ENCODE measurements around the gene MIOS.

The MIOS gene

GRCh38 chr7:7583731-7584130 is 17.0 kb downstream of the MIOS start:
- DNase-seq (ENCODE audit: low read depth), result no peak

DNA sequence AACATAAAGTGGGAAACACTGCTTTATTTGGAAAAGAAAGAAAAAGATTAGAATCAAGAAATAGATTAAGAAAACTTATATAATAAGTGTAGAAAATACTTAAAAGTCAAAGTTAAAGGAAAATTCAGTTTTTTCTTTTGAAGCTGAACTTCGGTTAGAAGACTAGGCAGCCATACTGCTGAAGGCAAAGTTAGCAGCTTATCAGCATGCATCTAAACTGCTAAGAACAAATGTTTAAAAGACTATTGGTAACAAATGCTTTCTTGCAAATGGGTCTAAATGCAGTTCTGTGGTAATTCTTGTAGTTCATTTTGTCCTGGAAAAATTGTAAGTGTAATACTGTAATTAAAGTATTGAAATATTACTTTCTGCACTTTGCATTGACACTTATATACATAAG is 18.0 kb downstream of the MIOS start:
- no peak for DNase-seq (ENCODE audit: low read depth)

GRCh38 chr7:7585241-7585928 is 18.7 kb downstream of the MIOS start:
- no peak for DNase-seq (ENCODE audit: low read depth)

GRCh38 chr7:7595451-7595850 is 28.8 kb downstream of the MIOS start:
- no peak for DNase-seq (ENCODE audit: low read depth)

DNA sequence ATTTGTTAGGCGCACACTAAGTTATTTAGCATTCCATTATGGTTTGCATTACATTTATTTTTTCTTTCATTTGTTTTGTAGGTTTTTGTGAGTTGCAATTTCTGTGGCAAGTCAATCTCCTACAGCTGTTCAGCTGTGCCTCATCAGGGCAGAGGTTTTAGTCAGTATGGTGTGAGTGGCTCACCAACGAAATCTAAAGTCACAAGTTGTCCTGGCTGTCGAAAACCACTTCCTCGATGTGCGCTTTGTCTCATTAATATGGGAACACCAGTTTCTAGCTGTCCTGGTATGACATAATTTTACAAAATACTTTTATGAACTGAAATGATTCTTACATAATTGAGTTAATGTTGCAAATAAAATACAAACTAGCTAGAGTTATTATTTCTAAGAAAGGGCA is 29.5 kb downstream of the MIOS start:
- no peak for DNase-seq (ENCODE audit: low read depth)

DNA sequence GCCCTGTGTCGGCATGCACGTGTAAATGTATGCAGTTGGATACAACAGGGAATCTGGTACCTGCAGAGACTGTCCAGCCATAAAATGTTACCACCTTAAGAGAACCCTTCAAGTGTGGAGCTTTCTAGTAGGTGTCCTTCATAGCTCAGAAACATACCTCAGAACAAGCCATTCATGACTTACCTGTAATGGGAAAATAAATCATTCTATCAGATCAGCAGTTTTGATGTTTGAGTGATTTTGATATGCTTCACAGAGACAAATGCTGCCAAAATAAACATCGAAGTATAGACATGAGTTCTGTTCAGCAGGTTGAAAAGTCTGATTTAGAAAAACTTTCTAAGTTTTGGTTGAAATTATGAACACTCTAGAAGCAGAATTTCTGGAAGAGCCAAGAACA is 40.3 kb downstream of the MIOS start:
- no peak for DNase-seq (ENCODE audit: low read depth)

- DNase-seq (ENCODE audit: low read depth), result no peak
Measured at GRCh38 chr7:7609330-7609729, 42.6 kb downstream of the MIOS start.

- DNase-seq (ENCODE audit: low read depth), result no peak
Measured at GRCh38 chr7:7612519-7612918, 45.8 kb downstream of the MIOS start.

- no peak for DNase-seq (ENCODE audit: low read depth)
Measured at GRCh38 chr7:7613210-7613609, 46.5 kb downstream of the MIOS start.

DNA sequence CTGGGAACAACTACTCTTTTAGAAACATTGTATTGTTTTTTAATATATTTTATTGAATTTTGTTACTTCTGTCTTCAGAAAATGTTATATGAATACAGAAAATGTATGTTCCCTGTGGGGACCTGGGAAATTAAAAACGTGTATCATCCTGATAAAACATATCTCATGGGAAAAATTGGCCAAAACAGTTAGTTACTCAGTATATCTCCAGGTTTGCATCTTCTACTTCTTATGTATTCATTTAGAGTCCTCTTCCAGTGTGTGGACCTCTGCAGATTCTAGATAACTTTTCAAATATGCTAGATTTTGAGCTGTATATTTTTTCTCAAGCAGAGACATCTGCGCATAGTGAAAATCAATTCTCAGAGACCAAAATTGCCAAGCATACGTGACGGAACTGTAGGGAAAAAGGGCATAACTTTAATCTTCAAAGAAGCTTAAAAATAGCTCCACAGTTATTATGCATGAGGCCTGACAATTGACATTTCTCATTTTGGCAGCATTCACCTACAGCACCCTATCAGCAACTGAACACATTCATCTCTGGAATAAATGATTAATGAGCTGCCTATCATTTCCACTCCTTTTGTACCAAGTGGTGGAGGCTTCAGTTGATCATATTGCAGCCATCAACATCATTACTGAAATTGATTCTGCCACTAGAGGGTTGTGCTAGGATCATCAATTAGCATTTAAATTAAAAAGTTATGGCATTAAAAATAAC is 47.5 kb downstream of the MIOS start:
- no peak for DNase-seq (ENCODE audit: low read depth)

GRCh38 chr7:7617550-7617949 is 50.9 kb downstream of the MIOS start:
- no peak for DNase-seq (ENCODE audit: low read depth)

DNA sequence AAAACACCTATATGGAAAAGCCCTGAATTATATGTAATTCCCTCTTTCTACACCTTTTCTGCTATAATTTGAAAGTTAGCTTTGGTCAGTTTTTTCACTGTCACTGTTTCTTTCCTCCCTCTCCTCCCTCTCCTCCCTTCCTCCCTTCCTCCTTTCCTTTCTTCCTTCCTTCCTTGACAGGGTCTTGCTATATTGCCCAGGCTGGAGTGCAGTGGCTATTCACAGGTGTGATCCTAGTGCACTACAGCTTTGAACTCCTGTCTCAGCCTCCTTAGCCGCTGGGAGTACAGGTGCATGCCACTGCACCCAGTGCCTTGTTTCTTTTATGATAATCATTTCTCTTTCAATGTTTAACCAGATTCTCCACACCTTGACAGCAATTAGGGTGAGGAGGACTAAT is 51.7 kb downstream of the MIOS start:
- DNase-seq (ENCODE audit: low read depth), result no peak

GRCh38 chr7:7620236-7620635 is 53.6 kb downstream of the MIOS start:
- no peak for DNase-seq (ENCODE audit: low read depth)

DNA sequence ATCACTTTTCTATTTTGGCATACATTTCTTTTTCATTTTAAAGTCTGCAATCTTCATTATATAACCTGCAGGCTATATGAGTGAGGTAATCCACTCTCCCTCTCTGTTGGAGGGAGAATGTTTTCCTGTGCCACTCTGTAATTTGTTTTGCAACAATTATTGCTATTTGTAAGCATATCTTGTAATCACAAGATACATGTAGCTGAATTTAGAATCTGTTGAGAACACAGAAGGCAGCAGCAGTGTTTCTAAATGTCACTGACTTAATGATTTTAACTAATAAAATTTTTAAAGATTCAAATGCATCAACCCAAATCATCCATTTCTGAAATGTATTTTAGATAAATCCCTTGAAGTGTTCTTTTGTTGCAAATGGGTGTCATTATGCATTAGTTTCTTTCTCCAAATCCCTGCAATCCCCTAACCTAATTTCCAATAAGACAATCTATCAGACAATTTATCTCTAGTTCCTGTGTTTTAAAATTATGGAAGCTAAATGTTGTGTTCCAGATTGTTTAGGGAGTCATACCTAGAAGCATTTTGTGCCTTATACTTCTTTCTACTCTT is 54.0 kb downstream of the MIOS start:
- DNase-seq (ENCODE audit: low read depth), result no peak

GRCh38 chr7:7628476-7628875 is 61.8 kb downstream of the MIOS start:
- no peak for DNase-seq (ENCODE audit: low read depth)

DNA sequence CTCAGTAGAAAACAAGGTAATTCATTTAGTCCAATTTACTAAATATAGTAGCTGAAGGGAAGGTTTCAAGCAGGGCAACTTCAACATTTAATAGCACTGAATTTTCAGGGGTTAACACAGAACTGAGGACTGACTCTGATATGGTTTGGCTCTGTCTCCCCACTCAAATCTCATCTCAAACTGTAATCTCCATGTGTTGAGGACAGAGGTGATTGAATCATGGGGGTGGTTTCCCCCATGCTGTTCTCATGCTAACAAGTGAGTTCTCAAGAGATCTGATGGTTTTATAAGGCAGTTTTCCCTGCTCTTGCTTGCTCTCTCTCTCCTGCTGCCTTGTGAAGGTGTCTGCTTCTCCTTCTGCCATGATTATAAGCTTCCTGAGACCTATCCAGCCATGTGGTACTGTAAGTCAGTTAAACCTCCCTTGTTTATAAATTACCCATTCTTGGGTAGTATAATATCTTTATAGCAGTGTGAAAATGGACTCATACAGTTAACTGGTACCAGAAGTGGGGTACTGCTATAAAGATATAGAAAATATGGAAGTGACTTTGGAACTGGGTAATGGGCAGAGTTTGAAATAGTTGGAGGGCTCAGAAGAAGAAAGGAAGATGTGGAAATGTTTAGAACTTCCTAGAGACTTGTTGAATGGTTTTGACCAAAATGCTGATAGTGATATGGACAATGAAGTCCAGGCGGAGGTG is 64.1 kb downstream of the MIOS start:
- DNase-seq (ENCODE audit: low read depth), result no peak

GRCh38 chr7:7639421-7639820 is 72.7 kb downstream of the MIOS start:
- DNase-seq (ENCODE audit: low read depth), result no peak

DNA sequence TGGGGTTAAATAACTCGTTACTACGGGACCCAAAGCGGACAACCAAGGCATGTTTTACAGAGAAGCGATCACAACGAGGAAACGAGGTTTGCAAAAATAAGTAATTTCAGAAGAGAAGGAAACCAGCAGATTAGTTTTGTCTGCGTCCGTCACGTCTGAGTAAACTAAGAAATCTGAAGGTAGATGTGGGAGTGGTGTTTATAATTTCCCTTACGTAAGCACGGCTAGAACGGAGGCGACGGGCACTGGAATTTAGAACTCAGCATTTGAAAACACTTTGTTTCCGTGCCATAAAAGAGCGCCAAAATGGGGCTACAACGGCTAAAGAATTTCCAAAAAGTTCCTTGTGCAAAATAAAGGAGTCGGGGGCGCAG is 73.2 kb downstream of the MIOS start:
- DNase-seq (ENCODE audit: low read depth), result no peak

GRCh38 chr7:7640221-7641128 is 73.8 kb downstream of the MIOS start, which contains the start of gene UMAD1:
Gene UMAD1, plus strand, starts transcription at chr7:7640752. Its CDS starts 32,620 bp downstream, at chr7:7673372.
- peak; percentile 98 for DNase-seq (ENCODE audit: low read depth)

GRCh38 chr7:7641129-7641663 is 74.5 kb downstream of the MIOS start:
- DNase-seq (ENCODE audit: low read depth), result no peak

DNA sequence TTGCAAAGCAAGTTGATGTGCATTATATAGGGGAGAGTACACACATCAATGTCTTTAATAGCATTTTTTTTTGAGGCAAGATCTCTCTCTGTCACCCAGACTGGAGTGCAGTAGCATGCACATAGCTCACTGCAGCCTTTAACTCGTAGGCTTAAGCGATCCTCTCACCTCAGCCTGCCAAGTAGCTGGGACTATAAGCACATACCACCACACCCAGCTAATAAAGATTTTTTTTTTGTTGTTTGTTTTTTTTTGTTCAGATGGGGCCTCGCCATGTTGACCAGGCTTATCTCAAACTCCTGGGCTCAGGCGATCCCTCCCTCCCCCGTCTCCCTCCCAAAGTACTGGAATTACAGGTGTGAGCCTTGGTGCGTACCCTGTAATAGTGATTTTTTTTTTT is 75.4 kb downstream of the MIOS start:
- DNase-seq (ENCODE audit: low read depth), result no peak

All from GM04503 (cell line).